ENCODE measurements around the gene MAP3K2. TPM values are rescaled to one million over a fixed set of nuclear protein-coding genes. Genes with fewer than 3 reads are reported as not detected.

MAP3K2 gene
- total and polyA plus RNA-seq, 8 donors: 4.2 to 37.6 (median 22.6) TPM

DNA sequence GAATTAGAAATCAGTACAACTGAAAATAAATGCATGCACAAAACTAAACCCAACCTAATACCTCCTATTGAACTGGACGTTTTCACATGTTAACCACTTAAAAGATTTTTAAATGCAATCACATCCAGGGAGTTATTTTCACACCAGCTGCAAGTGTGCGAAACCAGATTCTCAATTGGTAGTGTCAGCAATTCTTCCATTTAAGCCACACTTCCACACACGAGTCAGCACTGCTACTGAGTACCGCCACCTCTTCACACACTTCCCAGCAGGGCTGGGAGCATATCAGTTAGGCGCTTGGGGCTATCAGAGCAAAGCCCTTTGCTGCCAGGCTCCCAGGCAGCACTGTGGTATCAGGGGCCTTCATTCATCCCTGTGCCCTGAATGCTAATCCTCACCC lies 108.0 kb downstream of the MAP3K2 start:
- Histone ChIP-seq H3K4me3 (no peak overlapping the region), H3K9me3 (no peaks in the 10 kb centered on the region), H3K36me3 (peaks cover 0 to 50% (median 15%) of the 10 kb centered on the region in 3 donors), H3K27ac (no peak overlapping the region), H3K4me1 (no peaks in the 10 kb centered on the region), H3K27me3 (no peaks in the 10 kb centered on the region)
- TF ChIP-seq, protein P1, sequence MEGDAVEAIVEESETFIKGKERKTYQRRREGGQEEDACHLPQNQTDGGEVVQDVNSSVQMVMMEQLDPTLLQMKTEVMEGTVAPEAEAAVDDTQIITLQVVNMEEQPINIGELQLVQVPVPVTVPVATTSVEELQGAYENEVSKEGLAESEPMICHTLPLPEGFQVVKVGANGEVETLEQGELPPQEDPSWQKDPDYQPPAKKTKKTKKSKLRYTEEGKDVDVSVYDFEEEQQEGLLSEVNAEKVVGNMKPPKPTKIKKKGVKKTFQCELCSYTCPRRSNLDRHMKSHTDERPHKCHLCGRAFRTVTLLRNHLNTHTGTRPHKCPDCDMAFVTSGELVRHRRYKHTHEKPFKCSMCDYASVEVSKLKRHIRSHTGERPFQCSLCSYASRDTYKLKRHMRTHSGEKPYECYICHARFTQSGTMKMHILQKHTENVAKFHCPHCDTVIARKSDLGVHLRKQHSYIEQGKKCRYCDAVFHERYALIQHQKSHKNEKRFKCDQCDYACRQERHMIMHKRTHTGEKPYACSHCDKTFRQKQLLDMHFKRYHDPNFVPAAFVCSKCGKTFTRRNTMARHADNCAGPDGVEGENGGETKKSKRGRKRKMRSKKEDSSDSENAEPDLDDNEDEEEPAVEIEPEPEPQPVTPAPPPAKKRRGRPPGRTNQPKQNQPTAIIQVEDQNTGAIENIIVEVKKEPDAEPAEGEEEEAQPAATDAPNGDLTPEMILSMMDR (IDR thresholded peaks at IDR 0.05): no peak
- WGBS, 2 donors: 78 to 81% methylated on average over 5 of the region's 5 CpGs
- DNase-seq (no peak), FAIRE-seq (no peak), ATAC-seq (peak in 1 of 4 donors; percentile 26)
- intact Hi-C loops (cut with DNase I): no loop called here

DNA sequence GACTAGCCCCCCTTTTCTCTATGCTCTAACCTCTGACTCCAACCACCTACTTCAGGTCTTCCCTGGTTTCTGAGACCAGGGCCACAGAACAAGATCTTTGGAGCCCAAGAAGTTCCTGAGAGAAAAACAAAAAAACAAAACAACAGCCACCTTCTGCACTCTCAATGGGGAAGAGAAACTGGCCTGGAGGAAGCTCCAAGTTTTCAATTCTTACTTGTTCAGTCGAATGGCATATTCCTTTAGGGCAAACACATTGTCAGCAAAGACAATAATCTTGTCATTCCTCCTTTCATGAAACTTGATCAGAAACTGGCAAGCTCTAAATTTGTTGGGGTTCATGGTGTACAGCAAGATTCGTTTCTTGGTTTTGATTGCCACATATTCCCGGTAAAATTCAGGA lies 108.8 kb downstream of the MAP3K2 start:
- ATAC-seq (peak in 1 of 4 donors; percentile 35), DNase-seq (no peak), FAIRE-seq (no peak)
- no peaks in the 10 kb centered on the region for H3K27me3 ChIP-seq
- H3K4me1 ChIP-seq: no peaks in the 10 kb centered on the region
- WGBS, 2 donors: 85 to 91% methylated on average over 3 of the region's 3 CpGs
- TF ChIP-seq, protein P1 (IDR thresholded peaks at IDR 0.05): no peak
- intact Hi-C loops (cut with DNase I): no loop called here
- H3K4me3 ChIP-seq: no peak overlapping the region
- no peaks in the 10 kb centered on the region for H3K9me3 ChIP-seq
- no peak overlapping the region for H3K27ac ChIP-seq
- peaks cover 0 to 42% (median 9%) of the 10 kb centered on the region in 3 donors for H3K36me3 ChIP-seq

DNA sequence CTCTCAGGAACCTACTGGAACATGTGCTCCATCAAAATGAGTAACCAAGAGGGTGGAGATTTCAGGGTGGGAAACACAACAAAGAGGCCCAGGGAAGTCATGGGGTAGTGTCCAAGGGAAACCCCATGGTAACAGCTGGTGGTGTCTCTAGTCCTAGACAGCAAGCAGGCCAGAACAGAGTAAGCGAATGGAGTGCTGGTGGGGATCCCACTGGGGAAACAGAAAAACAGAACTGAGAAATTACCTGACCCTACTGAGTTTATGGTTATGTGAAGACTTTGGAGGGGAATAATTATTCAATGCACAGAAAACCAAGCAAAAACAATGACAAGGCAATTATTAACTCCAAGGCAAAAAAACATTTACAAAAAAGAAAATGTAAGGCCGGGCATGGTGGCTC lies 110.7 kb downstream of the MAP3K2 start:
- H3K4me1 ChIP-seq: no peaks in the 10 kb centered on the region
- intact Hi-C loops (cut with DNase I): no loop called here
- H3K9me3 ChIP-seq: no peaks in the 10 kb centered on the region
- TF ChIP-seq, protein P1 (IDR thresholded peaks at IDR 0.05): no peak
- no peak for DNase-seq
- 92 to 100% methylated on average over 2 of the region's 2 CpGs for WGBS, 2 donors
- H3K27me3 ChIP-seq: no peaks in the 10 kb centered on the region
- no peak overlapping the region for H3K27ac ChIP-seq
- no peak for ATAC-seq
- H3K36me3 ChIP-seq: peaks cover 0 to 45% (median 8%) of the 10 kb centered on the region in 3 donors
- FAIRE-seq: no peak
- no peak overlapping the region for H3K4me3 ChIP-seq

DNA sequence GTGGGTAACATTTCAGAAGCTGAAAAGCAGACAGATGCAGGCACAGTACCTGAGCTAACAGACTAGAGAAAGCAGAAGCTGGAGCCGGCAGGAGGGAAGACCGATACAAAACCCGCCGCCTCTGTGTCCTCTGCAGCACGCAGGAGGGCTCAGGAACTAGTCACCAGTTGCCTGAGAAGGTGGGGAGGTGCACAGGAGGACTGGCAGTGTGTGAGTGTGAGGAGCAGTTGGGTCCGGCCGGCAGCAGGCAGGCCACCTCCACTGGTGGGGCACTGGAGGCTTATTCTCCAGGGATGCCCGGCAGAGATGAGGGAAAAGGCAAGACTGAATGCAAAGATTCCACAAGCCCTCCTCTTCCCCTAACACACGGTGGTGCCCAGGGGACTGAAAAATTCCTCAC lies 112.0 kb downstream of the MAP3K2 start:
- peaks cover 0 to 54% (median 12%) of the 10 kb centered on the region in 3 donors for H3K36me3 ChIP-seq
- H3K27ac ChIP-seq: no peak overlapping the region
- H3K27me3 ChIP-seq: no peaks in the 10 kb centered on the region
- ATAC-seq: no peak
- no peak overlapping the region for H3K4me3 ChIP-seq
- no peaks in the 10 kb centered on the region for H3K4me1 ChIP-seq
- TF ChIP-seq, protein P1 (IDR thresholded peaks at IDR 0.05): no peak
- no peaks in the 10 kb centered on the region for H3K9me3 ChIP-seq
- WGBS, 2 donors: 88 to 90% methylated on average over 9 of the region's 9 CpGs
- FAIRE-seq: no peak
- no peak for DNase-seq
- intact Hi-C loops (cut with DNase I): no loop called here

DNA sequence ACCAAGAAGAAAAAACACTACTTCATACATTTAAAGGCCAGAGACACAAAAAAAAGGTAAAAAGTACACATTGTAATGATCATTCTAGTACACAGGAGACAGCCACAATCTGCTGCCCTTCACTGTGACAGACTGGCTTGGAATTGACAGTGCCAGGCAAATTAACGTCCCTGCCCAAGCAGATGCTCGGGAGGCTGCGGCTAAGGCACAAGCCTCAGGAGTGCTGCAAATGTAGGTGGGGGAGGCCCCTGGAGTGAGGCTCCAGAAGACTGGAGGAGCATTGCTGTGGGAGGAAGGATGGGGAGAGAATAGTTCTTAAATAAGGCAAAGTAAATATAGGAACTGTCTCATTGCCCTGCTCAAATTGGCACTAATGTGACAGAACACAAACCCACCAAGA lies 112.4 kb downstream of the MAP3K2 start:
- no peak for FAIRE-seq
- Histone ChIP-seq H3K4me1 (no peaks in the 10 kb centered on the region), H3K27ac (no peak overlapping the region), H3K27me3 (no peaks in the 10 kb centered on the region), H3K36me3 (peaks cover 0 to 59% (median 16%) of the 10 kb centered on the region in 3 donors), H3K9me3 (no peaks in the 10 kb centered on the region), H3K4me3 (no peak overlapping the region)
- no peak for DNase-seq
- TF ChIP-seq, protein P1 (IDR thresholded peaks at IDR 0.05): no peak
- intact Hi-C loops (cut with DNase I): no loop called here
- 86 to 91% methylated on average over 3 of the region's 3 CpGs for WGBS, 2 donors
- no peak for ATAC-seq

Measured in pancreas (tissue), 10 donors.